Measurements from ENCODE around the gene HMGXB4.

Gene HMGXB4

GRCh38 chr22:35319244-35319985 is 62.1 kb downstream of the HMGXB4 start:
- DNase-seq (ENCODE audit: low read depth), result no peak
- H3K4me3 ChIP-seq (ENCODE audit: low read depth, low read length), result no peak overlapping the region
- no peak for TF ChIP-seq CTCF (conservative IDR thresholded peaks at IDR 0.05; ENCODE audit: low read depth, low read length)

GRCh38 chr22:35322126-35322525 is 64.8 kb downstream of the HMGXB4 start:
- no peak for TF ChIP-seq CTCF (conservative IDR thresholded peaks at IDR 0.05; ENCODE audit: low read depth, low read length)
- DNase-seq (ENCODE audit: low read depth), result no peak
- H3K4me3 ChIP-seq (ENCODE audit: low read depth, low read length), result no peak overlapping the region

DNA sequence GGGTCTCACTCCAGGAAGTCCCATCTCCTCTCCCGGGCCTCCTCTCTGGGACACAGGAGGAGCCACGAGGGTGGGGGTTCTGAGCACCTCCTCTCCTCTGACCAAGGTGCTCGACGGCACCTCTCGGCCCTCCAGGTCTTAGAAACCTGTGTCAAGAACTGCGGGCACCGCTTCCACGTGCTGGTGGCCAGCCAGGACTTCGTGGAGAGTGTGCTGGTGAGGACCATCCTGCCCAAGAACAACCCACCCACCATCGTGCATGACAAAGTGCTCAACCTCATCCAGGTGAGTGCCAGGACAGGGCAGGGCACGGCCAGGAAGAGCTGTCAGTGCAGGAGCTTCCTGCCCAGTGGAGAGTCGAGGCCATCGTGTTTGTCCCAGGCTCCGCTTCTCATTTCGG is 65.6 kb downstream of the HMGXB4 start:
- TF ChIP-seq CTCF (conservative IDR thresholded peaks at IDR 0.05; ENCODE audit: low read depth, low read length), result no peak
- no peak overlapping the region for H3K4me3 ChIP-seq (ENCODE audit: low read depth, low read length)
- DNase-seq (ENCODE audit: low read depth), result no peak

DNA sequence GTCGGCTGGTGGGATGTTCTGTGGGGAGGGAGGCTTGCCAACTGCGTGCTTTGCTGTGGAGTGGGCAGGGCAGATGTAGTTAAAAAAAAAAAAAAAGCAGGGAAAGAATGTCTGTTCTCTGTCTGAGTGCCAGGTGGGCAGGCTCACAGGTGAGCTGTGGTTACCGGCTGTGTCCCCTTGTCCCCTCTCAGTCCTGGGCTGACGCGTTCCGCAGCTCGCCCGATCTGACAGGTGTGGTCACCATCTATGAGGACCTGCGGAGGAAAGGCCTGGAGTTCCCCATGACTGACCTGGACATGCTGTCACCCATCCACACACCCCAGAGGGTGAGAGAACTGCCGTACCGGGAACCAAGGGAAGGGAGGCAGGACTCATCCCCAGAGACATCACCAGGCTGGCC is 66.0 kb downstream of the HMGXB4 start:
- no peak for TF ChIP-seq CTCF (conservative IDR thresholded peaks at IDR 0.05; ENCODE audit: low read depth, low read length)
- DNase-seq (ENCODE audit: low read depth), result no peak
- no peak overlapping the region for H3K4me3 ChIP-seq (ENCODE audit: low read depth, low read length)

- no peak for TF ChIP-seq CTCF (conservative IDR thresholded peaks at IDR 0.05; ENCODE audit: low read depth, low read length)
- DNase-seq (ENCODE audit: low read depth), result no peak
- H3K4me3 ChIP-seq (ENCODE audit: low read depth, low read length), result no peak overlapping the region
Observed at GRCh38 chr22:35324067-35324466, 66.8 kb downstream of the HMGXB4 start.

GRCh38 chr22:35324762-35325161 is 67.5 kb downstream of the HMGXB4 start:
- TF ChIP-seq CTCF (conservative IDR thresholded peaks at IDR 0.05; ENCODE audit: low read depth, low read length), result no peak
- no peak overlapping the region for H3K4me3 ChIP-seq (ENCODE audit: low read depth, low read length)
- DNase-seq (ENCODE audit: low read depth), result no peak

- no peak overlapping the region for H3K4me3 ChIP-seq (ENCODE audit: low read depth, low read length)
- no peak for DNase-seq (ENCODE audit: low read depth)
- TF ChIP-seq CTCF (conservative IDR thresholded peaks at IDR 0.05; ENCODE audit: low read depth, low read length), result no peak
Observed at GRCh38 chr22:35325209-35325608, 67.9 kb downstream of the HMGXB4 start.
